Upper lobe of left lung (tissue), 4 donors: ENCODE data around the gene DDR1.

Experiments used
- POLR2AphosphoS5 ChIP-seq, 2 donors: sonication (generic); formaldehyde crosslinking; IDR thresholded peaks; one replicate each; pipeline ENCODE4 v1.5.1; 2017; ENCODE audit warnings: antibody characterized with exemption in 2 of 2
- TF ChIP-seq, protein P1 (sequence below), 6 experiments: fragments of 450-650 bp in 4 of 6; fragments of 200-600 bp in 2 of 6; sonication (generic) in 2 of 6; IDR thresholded peaks; one replicate each; pipeline ENCODE4 v1.5.1; 2016 to 2019; ENCODE audit warnings: antibody characterized with exemption in 6 of 6

DNA sequence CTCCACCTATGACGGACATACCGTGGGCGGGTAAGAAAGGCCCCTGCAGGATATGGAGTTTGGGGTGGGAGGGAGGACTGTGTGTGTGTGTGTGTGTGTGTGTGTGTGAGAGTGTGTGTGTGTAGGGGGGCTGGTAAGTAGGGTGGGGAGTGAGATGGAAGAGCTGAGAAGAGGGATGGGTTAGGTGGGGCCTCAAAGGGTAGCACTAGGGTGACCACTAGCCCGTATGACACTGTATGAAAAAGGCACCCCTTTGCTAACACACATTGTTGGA, 7.1 kb downstream of the DDR1 start:
- no peak for TF ChIP-seq POLR2AphosphoS5 (IDR thresholded peaks at IDR 0.05)
- TF ChIP-seq, protein P1, sequence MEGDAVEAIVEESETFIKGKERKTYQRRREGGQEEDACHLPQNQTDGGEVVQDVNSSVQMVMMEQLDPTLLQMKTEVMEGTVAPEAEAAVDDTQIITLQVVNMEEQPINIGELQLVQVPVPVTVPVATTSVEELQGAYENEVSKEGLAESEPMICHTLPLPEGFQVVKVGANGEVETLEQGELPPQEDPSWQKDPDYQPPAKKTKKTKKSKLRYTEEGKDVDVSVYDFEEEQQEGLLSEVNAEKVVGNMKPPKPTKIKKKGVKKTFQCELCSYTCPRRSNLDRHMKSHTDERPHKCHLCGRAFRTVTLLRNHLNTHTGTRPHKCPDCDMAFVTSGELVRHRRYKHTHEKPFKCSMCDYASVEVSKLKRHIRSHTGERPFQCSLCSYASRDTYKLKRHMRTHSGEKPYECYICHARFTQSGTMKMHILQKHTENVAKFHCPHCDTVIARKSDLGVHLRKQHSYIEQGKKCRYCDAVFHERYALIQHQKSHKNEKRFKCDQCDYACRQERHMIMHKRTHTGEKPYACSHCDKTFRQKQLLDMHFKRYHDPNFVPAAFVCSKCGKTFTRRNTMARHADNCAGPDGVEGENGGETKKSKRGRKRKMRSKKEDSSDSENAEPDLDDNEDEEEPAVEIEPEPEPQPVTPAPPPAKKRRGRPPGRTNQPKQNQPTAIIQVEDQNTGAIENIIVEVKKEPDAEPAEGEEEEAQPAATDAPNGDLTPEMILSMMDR (IDR thresholded peaks at IDR 0.05) = no peak
